GM12873 (cell line): Measurements from ENCODE around the gene SMIM30.

Experiments
- TF ChIP-seq, protein P1 (sequence below): IDR thresholded peaks from 2 replicates; pipeline ENCODE4 v1.5.1; 2012; ENCODE audit warnings: low read depth, mild to moderate bottlenecking, moderate library complexity, low read length, control low read depth; ENCODE audit not compliant: insufficient read depth; ENCODE audit errors: missing control alignments

SMIM30 gene

DNA sequence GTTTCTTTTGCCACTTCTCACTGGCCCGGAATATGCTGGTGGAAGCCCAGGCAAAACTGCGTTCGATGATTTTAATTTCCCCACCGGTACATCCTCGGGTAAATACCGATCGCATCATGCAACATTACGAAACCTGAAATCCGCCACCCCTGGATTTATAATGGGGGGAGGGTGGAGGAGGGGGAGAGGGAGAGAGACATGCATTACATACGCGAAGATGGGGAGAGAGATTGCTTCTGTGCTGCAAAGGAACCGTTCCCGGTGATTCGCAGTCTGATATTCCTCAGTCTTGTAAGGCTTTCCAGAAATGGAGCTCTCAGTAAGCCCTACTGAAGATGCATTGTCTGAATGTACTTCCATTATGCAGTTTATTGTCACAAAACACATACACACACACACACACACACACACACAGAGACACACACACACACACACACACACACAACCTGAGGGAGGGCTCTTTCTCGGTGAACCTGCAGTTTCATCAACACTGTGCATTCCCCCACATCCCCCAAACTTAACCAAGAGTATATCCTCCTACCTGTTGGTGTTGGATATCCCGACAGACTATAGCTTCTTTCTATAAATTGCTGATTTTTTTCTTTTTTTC, 32.5 kb downstream of the SMIM30 start:
- TF ChIP-seq, protein P1, sequence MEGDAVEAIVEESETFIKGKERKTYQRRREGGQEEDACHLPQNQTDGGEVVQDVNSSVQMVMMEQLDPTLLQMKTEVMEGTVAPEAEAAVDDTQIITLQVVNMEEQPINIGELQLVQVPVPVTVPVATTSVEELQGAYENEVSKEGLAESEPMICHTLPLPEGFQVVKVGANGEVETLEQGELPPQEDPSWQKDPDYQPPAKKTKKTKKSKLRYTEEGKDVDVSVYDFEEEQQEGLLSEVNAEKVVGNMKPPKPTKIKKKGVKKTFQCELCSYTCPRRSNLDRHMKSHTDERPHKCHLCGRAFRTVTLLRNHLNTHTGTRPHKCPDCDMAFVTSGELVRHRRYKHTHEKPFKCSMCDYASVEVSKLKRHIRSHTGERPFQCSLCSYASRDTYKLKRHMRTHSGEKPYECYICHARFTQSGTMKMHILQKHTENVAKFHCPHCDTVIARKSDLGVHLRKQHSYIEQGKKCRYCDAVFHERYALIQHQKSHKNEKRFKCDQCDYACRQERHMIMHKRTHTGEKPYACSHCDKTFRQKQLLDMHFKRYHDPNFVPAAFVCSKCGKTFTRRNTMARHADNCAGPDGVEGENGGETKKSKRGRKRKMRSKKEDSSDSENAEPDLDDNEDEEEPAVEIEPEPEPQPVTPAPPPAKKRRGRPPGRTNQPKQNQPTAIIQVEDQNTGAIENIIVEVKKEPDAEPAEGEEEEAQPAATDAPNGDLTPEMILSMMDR = no peak

DNA sequence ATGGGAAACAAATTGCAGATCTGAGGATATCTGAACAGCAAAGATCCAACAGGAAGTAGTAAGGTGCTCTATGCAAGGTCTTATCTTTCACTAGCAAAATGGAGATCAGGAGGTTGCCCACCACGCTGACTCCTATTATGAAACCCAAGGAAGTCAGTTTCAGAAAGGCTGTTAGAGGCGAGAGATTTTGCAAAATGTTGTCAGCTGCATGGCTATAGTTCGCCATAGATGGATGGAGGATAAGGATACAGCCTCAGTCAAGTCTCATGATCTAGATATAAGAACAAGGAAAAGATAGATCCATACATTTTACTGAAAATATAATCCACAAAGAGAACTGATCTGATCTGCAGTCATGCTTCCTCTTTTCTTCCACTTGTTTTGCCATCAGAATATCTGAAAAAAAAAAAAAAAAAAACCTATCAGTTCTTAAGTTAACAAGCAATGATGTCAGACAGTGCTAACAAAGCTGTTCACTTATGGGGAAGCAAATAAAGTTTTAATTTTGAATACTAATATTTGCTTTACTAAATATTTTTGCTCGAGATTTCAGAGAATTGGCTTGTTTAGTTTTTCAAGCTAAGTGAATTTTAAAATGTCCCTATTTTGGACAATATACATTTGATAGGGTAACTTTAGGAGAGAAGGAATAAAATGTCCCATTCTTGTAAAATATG, 33.7 kb downstream of the SMIM30 start:
- TF ChIP-seq, protein P1 = no peak

DNA sequence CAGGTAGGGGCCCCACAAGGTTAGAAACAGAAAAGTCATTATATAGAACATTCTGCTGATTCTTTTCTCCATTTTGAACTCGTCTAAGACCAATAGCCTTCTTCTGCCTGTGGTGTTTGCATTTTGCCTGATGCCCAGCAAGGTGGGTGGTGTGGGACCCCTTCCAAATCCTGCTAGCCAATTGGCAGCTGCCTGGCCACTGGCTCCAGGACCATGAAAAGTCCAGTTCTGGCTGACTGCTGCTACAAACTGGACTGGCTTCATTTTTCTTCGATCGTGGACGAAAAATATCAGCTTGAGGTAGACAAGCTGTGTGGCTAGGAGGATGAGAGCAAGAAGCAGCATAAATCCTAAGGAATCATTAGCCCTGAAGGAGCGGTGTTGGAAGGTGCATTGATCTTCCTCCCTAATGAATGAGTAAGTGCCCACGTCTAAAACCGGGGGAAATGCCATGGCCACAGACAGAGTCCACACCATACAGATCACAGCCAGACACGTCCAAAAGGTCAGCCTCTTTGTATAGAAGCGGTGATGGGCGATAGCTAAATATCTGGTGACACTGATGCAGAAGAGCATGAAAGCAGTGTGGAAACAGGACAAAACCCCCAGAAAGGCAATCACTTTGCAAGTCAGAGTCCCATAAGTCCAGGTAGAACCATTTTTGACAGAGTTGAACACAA, 34.4 kb downstream of the SMIM30 start:
- TF ChIP-seq, protein P1 = no peak

DNA sequence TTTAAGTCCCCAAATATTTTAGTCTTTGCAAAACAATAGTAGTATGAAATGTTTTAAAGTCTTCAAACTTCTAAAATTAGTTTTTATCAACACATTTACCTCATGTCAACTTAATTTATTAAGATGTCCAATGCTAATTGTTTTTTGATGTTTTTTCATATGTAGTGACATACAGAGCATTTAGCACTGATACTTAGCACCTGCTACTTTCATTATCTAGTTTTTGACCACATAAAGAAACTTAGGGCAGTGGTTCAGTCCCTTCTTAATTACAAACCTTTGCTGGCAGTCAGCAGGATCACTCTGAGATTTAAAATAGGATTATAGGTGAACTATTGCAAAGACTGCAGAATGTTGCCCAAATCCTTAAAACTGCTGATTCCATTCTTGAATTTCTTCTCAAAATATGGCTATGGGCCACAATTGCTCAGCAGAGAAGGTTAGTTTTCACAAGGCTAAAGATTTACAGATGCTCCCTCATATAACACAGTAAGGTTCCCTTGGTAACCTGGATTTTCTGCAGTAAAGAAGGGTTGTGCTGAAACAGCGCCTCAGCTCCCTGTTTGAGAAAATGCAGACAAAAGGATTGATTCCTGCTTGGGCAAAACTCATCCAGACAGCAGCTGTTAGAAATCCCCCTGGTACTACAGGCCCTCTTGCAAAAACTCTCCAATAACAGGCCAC, 35.1 kb downstream of the SMIM30 start:
- TF ChIP-seq, protein P1 = no peak

DNA sequence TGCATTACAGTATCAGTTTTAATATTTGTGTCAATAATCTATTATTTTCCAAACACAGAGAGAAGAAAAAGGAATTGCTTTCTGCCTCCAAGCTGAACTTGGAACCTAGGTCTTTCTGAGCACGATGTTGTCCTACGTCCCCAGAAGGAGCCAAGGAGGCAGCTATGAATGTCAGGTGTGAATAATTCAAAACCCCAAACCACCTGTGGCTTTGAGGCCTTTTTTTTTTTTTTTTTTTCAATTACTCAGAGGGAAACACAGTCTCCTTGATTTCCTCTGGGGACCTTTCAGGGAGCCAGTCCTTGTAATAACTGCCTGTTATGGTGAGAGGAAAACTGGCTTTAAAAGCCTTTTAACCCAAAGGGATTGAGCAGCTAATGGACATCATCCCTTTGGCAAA, 40.0 kb downstream of the SMIM30 start:
- TF ChIP-seq, protein P1 = no peak

DNA sequence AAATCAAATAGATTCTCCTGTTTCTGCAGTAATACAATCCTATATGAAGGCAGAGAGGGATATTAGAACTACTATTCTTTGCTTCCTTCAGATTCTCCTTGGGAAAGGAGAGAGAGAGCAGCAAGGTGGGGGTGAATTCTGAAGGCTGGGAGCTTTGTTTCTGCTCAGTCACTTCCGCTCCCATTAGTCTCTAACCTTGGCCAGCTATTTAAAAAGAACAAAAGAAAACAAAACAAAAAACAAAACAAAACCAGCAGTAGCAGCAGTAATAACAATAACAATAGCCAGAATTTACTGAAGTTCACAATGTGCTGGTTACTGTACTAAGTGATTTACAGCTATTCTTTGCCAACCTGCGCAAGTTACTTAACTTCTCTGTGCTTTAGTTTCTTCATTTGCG, 41.7 kb downstream of the SMIM30 start:
- TF ChIP-seq, protein P1 = no peak

DNA sequence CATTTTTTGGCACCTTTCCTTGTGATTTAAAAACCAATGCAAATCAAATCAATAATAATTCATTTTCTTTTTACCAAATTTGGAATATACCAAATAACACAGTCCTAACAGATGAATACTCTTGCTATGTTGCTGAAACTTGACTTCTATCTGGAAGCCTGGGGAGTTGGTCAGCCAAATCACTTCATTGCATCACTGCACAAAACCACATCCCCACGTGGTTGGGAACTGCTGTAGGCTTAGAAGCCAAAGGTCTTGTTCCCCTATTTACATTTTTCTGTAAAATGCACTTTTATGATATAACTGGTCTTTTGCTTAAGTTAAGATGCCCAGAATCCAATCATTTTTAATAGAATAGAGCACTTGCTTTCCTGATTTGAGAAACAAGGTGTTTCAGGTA, 46.9 kb downstream of the SMIM30 start:
- TF ChIP-seq, protein P1 = no peak
